ENCODE measurements around the gene ECI2.

The ECI2 gene

GRCh38 chr6:4107873-4108272, 27.5 kb downstream of the ECI2 start:
- no peak for DNase-seq (ENCODE audit: extremely low read depth, insufficient read length)
- no peak overlapping the region for H3K4me3 ChIP-seq (replicated peaks; ENCODE audit: low read depth, low read length)
- no peaks in the 10 kb centered on the region for H3K27me3 ChIP-seq (replicated peaks; ENCODE audit: control insufficient read depth, insufficient read depth, low read length)
- no peak for TF ChIP-seq CTCF (IDR thresholded peaks at IDR 0.05; ENCODE audit: insufficient read depth, low read length, poor library complexity, severe bottlenecking)
- no peaks in the 10 kb centered on the region for H3K36me3 ChIP-seq (ENCODE audit: control insufficient read depth, insufficient read depth, low read length)

- H3K27me3 ChIP-seq (replicated peaks; ENCODE audit: control insufficient read depth, insufficient read depth, low read length): no peaks in the 10 kb centered on the region
- DNase-seq (ENCODE audit: extremely low read depth, insufficient read length): no peak
- no peak overlapping the region for H3K4me3 ChIP-seq (replicated peaks; ENCODE audit: low read depth, low read length)
- TF ChIP-seq CTCF (IDR thresholded peaks at IDR 0.05; ENCODE audit: insufficient read depth, low read length, poor library complexity, severe bottlenecking): no peak
- H3K36me3 ChIP-seq (ENCODE audit: control insufficient read depth, insufficient read depth, low read length): no peaks in the 10 kb centered on the region
Observed at GRCh38 chr6:4105980-4106536, 29.3 kb downstream of the ECI2 start.

- Histone ChIP-seq H3K36me3 (ENCODE audit: control insufficient read depth, insufficient read depth, low read length) (no peaks in the 10 kb centered on the region), H3K4me3 (replicated peaks; ENCODE audit: low read depth, low read length) (no peak overlapping the region), H3K27me3 (replicated peaks; ENCODE audit: control insufficient read depth, insufficient read depth, low read length) (no peaks in the 10 kb centered on the region; the same call in none of the 2 replicates)
- DNase-seq (ENCODE audit: extremely low read depth, insufficient read length): no peak
- TF ChIP-seq CTCF (IDR thresholded peaks at IDR 0.05; ENCODE audit: insufficient read depth, low read length, poor library complexity, severe bottlenecking): no peak
Observed at GRCh38 chr6:4103929-4104328, 31.4 kb downstream of the ECI2 start.

- Histone ChIP-seq H3K27me3 (replicated peaks; ENCODE audit: control insufficient read depth, insufficient read depth, low read length) (no peaks in the 10 kb centered on the region; the same call in none of the 2 replicates), H3K4me3 (replicated peaks; ENCODE audit: low read depth, low read length) (no peak overlapping the region), H3K36me3 (ENCODE audit: control insufficient read depth, insufficient read depth, low read length) (no peaks in the 10 kb centered on the region)
- TF ChIP-seq CTCF (IDR thresholded peaks at IDR 0.05; ENCODE audit: insufficient read depth, low read length, poor library complexity, severe bottlenecking): no peak
- DNase-seq (ENCODE audit: extremely low read depth, insufficient read length): no peak
Observed at GRCh38 chr6:4102687-4103244, 32.6 kb downstream of the ECI2 start.

- Histone ChIP-seq H3K27me3 (replicated peaks; ENCODE audit: control insufficient read depth, insufficient read depth, low read length) (no peaks in the 10 kb centered on the region; the same call in none of the 2 replicates), H3K36me3 (ENCODE audit: control insufficient read depth, insufficient read depth, low read length) (no peaks in the 10 kb centered on the region), H3K4me3 (replicated peaks; ENCODE audit: low read depth, low read length) (no peak overlapping the region)
- DNase-seq (ENCODE audit: extremely low read depth, insufficient read length): no peak
- TF ChIP-seq CTCF (IDR thresholded peaks at IDR 0.05; ENCODE audit: insufficient read depth, low read length, poor library complexity, severe bottlenecking): no peak
Observed at GRCh38 chr6:4101298-4101697, 34.1 kb downstream of the ECI2 start.
